Germinal center (tissue), 1 donor: ENCODE measurements around the gene GAP43.

ENCODE experiments used
- DNase-seq: peaks from one replicate; pipeline ENCODE4 v3.0.0; 2012; ENCODE audit warnings: mixed read lengths, low spot score

The GAP43 gene, protein sequence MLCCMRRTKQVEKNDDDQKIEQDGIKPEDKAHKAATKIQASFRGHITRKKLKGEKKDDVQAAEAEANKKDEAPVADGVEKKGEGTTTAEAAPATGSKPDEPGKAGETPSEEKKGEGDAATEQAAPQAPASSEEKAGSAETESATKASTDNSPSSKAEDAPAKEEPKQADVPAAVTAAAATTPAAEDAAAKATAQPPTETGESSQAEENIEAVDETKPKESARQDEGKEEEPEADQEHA

DNA sequence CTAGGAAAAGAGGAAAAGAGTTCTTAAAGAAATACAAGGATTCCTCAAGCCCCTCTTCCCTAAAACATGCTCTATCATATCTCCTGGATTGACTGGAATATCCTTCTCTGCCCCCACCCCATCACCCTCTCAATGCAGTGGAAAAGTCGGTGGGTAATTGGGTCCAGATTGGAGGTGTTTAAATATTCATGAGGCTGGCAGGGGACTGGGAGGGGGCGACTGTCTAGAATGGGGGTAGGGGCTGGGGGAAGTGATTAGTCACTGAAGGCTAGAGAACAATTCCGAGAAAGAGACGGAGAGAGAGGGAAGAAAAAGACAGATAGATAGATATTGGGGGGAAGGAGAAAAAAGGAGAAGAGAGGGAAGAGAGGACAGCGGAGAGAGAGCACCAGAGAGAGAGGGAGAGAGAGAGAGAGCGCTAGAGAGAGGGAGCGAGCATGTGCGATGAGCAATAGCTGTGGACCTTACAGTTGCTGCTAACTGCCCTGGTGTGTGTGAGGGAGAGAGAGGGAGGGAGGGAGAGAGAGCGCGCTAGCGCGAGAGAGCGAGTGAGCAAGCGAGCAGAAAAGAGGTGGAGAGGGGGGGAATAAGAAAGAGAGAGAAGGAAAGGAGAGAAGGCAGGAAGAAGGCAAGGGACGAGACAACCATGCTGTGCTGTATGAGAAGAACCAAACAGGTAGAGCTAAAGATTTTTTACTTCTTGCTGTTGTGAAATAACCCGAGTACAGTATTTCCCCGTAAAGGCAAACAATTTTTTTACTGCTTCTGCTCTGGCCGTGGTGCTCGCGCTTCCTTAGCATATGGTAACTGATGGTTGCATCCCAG lies at the start of gene GAP43:
GAP43 (plus strand) TSS at position 467 of the 825 bp plus-strand sequence; CDS start at position 647, 180 bp downstream.
- DNase-seq, result no peak

DNA sequence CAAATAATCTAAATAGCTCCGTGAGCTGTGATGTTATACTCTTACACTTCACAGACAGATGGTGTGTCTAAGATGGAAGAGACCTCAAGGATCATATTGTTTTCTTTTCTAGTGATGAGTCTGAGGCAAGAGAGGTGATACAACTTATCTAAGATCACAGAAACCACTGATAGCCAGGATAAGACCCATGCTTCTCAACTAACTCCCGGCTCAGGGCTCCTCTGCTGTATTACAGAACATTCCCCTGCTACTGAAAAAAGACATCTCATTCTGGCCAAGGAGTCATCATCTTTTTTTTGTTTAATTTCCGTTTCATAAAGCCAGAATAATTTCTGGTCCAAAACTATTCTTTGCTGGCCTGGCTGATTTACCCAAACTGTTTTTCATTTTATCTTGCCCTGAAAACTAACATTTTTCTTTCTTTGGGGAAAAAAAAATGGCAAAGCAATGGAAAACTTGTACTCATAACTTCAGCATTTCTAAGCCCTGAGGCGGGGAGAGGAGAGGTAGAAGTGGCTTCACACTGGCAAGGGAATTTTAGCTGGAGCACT lies 46.9 kb upstream of the GAP43 start:
- DNase-seq, result no peak

DNA sequence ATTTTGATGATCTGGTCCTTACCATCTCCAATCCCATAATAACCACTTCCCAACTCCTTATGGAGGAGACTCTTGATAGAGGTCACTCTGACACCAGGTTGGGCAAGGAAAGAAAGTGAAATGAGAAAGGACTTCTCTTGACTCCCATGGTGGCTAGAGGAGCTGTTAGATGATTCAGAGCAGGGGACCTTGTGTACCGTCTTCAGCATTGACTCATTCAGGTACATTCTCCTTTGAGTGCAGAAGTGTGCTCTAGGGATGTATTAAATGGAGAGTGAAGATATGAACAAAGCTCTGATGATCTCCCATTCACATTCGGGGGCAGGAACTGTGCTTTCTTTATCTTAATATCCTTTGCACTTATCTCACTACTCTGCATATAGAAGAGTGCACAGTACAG lies 46.3 kb upstream of the GAP43 start:
- DNase-seq, result no peak

- DNase-seq, result no peak
Observed at GRCh38 chr3:115578331-115578730, 45.0 kb upstream of the GAP43 start.

DNA sequence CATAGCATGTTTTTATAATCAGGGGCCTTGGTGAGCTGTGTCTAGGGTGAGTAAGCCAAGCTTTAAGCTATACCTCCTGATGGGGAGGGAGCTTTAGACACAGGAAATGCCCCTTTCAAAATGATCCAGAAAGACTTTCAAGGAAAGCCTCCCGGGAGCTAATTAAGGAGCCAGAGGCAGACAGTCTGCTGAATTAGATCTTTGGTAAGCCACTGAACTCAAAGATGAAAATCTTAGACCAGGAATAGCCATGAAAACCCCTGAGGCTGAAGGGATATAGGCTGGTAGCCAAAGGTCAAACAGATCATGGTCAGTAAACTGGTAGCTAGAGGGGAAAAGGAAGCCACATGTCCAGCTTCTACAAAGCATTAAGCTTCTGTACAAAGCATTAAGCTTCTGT lies 42.7 kb upstream of the GAP43 start:
- DNase-seq, result no peak

DNA sequence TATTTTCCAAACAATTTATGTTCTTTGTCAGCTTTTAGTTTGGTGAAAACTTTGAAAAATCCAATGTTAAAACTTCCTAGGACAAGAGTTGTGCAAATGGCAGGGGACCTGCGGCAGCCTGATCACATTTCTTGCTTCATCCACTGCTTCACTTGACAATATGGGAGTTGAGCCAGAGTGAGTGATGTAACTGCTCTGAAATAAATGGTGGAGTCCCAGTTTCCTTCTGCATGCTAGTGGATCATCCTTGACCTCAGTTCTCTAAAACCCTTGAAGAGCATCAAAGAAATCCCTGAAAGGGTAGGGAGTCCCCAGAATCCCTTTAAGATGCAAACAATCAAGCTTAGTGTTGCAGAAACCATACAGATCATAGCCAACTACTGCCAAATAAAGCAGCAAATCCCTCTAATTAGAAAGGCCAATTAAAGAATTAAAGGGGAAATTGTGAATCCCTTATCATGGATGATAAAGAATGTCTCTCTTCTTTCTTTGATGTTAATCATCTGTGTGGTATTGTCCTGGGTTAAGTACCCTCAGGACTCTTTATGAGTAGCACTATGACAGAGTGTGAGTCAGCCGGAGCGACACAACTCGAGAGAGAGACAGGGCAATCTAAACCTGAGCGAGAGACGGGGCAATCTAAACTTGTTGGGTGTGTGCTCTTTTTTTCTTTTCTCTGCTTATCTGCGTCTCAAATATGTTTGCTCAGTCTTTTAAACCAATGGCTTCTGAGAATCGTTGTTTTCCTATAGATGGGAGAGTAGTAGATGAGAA lies 41.8 kb upstream of the GAP43 start:
- no peak for DNase-seq

- no peak for DNase-seq
Observed at GRCh38 chr3:115588201-115589115, 34.9 kb upstream of the GAP43 start.

DNA sequence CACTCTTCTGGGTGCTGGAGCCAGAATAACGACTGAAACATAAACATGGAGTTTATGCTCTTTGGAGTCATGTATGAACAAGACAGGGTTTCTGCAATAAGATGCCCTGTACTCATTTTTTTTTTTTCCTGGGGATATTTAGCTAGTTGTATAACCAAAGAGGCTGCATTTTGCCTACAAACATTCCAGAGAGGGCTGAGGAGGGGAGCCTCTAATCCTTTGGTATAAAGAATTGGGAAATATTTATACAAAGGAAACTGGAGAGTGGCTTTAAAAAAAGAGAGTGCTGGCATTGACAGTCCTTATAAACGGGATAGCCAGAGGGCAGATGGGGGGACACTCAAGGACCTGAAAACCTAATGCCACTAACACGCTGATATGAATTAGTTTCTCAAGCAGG lies 32.4 kb upstream of the GAP43 start:
- DNase-seq, result no peak

DNA sequence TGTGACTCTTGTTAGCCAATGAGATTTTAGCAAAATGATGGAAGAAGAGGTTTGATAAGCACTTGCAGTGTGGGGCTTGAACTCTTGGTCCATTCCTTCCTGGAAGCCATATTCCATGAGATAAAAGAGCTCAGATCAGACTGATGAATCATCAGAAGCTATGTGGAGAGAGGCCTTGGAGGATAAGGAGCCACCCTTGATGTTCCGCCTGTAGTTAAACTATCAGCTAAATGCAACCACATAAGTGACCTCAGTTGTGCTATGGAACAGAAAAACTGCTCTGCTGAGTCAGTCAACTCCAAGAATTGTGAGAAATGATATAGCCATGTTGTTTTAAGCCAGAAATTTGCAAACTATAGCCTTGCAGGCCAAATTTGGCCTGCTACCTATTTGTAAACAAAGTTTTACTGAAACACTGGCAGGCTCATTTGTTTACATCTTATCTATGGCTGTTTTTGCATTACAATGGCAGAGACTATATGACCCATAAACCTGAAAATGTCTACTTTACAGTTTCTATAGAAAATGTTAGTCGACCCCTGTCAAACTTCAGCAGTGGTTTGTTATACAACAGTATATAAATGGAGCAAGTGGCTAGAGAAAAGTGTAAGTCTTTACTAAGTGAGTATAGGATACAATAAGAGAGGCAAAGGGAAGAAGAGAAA lies 27.6 kb upstream of the GAP43 start:
- DNase-seq, result no peak

- no peak for DNase-seq
Observed at GRCh38 chr3:115598216-115598615, 25.1 kb upstream of the GAP43 start.

DNA sequence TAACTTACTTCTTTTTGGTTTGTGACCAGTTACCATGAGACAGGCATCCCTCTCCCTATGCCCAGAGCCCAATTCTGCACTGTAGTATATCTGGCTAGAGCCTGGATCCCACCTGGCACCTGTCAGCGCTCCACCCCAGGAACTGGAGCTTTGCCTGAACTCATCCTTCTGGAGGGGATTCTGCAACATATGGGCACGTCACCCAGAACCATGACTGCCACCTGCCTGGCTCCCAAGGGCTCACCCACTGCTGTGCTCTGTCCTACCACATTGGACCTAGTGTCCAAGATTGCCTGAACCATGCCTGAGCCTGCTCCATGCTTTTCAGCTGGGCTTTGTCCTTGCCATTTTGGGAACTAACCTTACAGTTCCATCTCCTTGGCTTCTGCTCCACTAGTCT lies 21.1 kb upstream of the GAP43 start:
- DNase-seq, result no peak

DNA sequence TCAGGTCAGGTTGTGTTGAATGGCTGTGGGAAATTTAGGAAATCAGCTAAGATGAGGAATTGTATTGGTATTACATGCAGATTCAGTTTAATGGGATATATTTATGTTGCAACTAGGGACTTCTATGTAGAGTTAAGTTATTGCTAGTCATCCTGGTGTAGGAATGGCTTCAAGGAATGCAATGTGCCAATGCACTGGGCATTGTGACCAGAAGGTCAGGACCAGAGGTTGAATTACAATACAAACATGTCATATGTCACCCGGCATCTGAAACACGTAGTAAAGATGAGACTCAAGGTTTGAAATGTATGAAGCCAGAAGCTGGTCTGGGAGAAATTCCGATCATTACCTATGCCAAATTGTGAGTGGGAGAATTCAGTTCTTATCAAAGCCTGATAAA lies 11.7 kb upstream of the GAP43 start:
- DNase-seq, result no peak

GRCh38 chr3:115615001-115615814 lies 8.1 kb upstream of the GAP43 start:
- DNase-seq, result no peak

DNA sequence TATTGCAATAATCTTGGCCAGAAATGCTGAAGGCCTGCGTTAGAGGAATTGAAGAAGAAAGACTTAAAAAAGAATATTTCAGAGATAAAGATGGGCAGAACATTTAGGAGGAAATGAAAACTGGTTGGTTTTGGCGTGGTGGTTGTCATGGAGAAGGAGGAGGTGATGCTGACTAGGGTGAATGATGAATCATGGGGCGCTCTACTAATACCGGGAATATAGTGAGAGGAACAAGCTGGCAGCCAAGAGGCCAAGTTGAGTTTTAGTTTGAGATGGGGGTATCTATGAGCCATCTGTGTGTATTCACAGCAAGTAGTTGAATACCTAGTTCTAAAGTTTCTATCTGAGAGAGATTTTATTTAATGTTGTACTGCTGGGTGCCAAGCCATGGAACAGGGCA lies 6.8 kb upstream of the GAP43 start:
- DNase-seq, result no peak

DNA sequence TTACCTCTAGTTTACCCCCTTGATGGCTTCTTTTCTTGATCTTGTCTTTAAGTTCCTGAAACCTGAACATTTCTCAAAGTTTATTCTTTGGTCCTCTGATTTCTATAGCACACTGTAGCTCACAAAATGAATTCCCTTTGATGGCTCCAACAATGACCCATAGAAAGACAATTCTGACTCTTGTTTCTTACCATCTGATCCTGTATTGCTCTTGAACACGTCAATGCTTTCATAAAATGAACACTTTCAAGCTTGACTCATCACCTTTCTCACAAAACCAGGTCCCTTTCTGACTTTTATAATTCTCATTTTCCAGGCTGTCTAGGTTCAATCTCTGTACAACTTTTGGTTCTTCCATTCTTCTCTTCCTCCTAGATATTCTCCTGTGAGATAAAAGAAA lies 5.7 kb upstream of the GAP43 start:
- DNase-seq, result no peak

DNA sequence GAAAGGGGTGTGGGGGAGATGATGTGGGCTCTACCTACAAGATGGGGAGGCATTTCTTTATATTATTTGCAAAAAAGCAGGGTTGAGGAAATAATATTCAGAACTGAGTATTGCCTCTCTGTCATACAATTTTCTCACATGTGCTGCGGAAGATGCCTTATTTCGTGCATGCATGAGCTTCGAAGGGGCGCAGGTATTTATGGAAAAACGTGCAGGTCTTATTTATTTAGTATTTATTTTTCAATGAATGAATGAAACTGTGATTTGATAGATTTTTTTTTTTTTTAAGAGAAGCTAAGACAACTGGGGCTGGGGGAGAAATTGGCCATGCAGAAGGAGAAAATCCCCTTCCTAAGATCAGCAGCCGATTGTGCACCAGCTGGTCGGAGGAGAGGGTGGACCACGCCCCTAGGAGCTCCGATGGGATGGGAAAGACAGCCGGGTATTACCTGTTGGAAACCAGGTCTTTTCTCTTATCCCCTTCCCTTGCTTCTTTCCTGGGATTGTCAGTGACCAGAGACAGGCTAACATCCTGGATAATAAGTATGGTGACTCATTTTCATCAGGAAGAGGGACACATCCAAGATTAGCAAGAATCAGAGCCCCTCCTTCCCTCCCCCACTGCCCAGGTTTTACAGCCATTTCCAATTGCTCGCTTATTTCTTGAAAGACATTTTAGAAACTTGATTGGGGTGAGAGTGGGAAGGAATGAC lies 875 bp downstream of the GAP43 start:
- no peak for DNase-seq

GRCh38 chr3:115624901-115625300 lies 1.6 kb downstream of the GAP43 start:
- DNase-seq, result no peak

DNA sequence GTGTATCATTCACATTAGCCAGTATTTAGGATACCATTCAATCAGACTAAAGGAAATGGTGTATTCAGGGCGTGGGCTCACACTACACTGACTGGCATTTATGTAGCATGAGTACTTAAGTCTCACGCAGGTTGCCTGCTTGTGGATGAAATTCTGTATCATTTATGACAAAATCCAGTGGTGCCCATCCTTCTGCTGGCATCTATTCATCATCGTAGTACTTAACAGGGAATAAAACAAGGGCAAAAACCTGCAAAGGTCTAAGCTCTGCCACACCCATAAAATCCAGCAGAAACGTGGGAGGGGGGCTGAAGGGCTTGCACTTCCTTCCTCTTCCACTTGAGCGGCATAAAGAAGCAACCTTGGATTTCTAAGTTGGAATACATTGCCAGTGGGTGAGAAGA lies 2.7 kb downstream of the GAP43 start:
- no peak for DNase-seq

DNA sequence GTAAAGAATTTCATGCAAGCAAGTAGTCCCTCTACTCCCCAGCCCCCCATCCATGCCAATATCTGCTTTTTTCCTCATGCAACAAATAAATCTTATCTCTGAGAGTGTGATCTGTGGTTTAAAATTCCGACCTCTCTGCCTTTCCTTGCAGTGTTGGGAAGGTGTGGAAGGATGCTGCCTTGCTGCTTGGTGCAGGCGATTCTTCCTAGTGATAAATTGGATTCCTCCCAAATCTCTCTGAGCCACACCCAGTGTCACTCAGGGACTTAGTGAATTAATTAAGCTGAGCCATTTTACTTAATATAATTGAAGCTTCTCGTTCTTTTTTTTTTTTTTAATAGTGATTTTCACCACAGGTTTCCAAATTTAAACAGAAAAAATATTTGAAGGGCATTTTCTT lies 3.4 kb downstream of the GAP43 start:
- no peak for DNase-seq
